Peyer's patch (tissue), 4 donors: ENCODE data around the gene PCMT1. TPM values are rescaled to one million over a fixed set of nuclear protein-coding genes. Genes with fewer than 3 reads are reported as not detected.

ENCODE experiments used
- DNase-seq, 3 donors: peaks; one replicate each; pipeline ENCODE4 v3.0.0-alpha.2; 2017 to 2019
- H3K27ac ChIP-seq, 4 donors: fragments of 200-600 bp; sonication (generic); one replicate each; pipeline ENCODE4 v1.5.1; 2016 to 2019
- H3K27me3 ChIP-seq, 2 donors: fragments of 200-600 bp; sonication (generic); one replicate each; pipeline ENCODE4 v1.5.1; 2019
- H3K36me3 ChIP-seq, 3 donors: fragments of 200-600 bp; sonication (generic); one replicate each; pipeline ENCODE4 v1.5.1; 2016 to 2019
- H3K4me1 ChIP-seq, 4 donors: fragments of 200-600 bp; sonication (generic); one replicate each; pipeline ENCODE4 v1.5.1; 2016 to 2019
- H3K4me3 ChIP-seq, 4 donors: fragments of 200-600 bp; sonication (generic); 1 replicate in 3 of 4; 2 replicates in 1 of 4; pipeline ENCODE4 v1.5.1; 2016 to 2019; ENCODE audit warnings: mild to moderate bottlenecking in 1 of 4
- H3K9me3 ChIP-seq, 4 donors: fragments of 200-600 bp; sonication (generic); one replicate each; pipeline ENCODE4 v1.5.1; 2016 to 2019; ENCODE audit warnings: mild to moderate bottlenecking in 1 of 4
- POLR2A ChIP-seq, 2 donors: fragments of 450-650 bp; IDR thresholded peaks; one replicate each; pipeline ENCODE4 v1.5.1; 2017; ENCODE audit warnings: antibody characterized with exemption in 2 of 2, mild to moderate bottlenecking in 2 of 2, moderate library complexity in 2 of 2
- total RNA-seq, 4 donors: library from RNA; depleted of rRNA; stranded (reverse); fragments of >200 nt; gene quantifications; one replicate each; pipeline ENCODE4 v1.1.0, GENCODE V29; 2016
- TF ChIP-seq, protein P1 (sequence below), 6 experiments: fragments of 450-650 bp in 4 of 6; fragments of 200-600 bp in 2 of 6; sonication (generic) in 1 of 6; IDR thresholded peaks; one replicate each; pipeline ENCODE4 v1.5.1; 2017 to 2019; ENCODE audit warnings: antibody characterized with exemption in 6 of 6, mild to moderate bottlenecking in 3 of 6, moderate library complexity in 1 of 6

The PCMT1 gene
- total RNA-seq, 4 donors from 2014 or later: 39.4 to 52.0 (median 44.9) TPM

DNA sequence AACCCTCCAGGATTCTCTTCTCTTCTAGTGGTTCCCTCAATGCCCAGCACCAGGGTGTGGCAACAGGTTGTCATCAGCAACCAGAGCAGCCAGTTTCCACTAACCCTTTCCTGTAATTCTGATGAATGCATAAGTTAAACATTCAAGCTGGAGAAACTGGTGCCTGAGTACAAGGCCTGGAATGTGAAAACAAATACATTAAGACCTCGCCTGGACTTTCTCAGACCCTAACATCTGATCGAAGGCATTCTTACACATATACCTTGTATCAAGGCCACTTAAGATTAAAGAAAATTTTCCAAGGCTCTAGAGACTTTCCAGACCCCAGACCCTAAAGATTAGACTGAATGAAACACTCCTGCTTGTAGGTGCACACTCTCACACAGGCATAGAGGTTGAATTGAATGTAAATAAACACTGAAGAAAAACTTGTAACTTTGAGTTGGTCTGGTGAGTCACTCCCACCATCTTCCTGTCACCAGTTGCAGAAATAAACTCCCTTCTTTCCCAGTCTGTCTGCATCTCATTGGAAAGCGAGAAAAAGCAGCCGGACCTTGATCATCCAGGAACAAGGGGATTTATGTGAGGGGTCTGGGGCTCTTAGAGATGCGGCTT, 105.6 kb downstream of the PCMT1 start:
- Histone ChIP-seq H3K4me1 (peaks cover 0 to 4% (median 0%) of the 10 kb centered on the region in 4 donors), H3K27me3 (no peaks in the 10 kb centered on the region), H3K9me3 (no peaks in the 10 kb centered on the region), H3K27ac (no peak overlapping the region), H3K36me3 (no peaks in the 10 kb centered on the region), H3K4me3 (no peak overlapping the region)
- no peak for DNase-seq
- TF ChIP-seq, protein P1, sequence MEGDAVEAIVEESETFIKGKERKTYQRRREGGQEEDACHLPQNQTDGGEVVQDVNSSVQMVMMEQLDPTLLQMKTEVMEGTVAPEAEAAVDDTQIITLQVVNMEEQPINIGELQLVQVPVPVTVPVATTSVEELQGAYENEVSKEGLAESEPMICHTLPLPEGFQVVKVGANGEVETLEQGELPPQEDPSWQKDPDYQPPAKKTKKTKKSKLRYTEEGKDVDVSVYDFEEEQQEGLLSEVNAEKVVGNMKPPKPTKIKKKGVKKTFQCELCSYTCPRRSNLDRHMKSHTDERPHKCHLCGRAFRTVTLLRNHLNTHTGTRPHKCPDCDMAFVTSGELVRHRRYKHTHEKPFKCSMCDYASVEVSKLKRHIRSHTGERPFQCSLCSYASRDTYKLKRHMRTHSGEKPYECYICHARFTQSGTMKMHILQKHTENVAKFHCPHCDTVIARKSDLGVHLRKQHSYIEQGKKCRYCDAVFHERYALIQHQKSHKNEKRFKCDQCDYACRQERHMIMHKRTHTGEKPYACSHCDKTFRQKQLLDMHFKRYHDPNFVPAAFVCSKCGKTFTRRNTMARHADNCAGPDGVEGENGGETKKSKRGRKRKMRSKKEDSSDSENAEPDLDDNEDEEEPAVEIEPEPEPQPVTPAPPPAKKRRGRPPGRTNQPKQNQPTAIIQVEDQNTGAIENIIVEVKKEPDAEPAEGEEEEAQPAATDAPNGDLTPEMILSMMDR (IDR thresholded peaks at IDR 0.05): no peak
- no peak for TF ChIP-seq POLR2A (IDR thresholded peaks at IDR 0.05)

DNA sequence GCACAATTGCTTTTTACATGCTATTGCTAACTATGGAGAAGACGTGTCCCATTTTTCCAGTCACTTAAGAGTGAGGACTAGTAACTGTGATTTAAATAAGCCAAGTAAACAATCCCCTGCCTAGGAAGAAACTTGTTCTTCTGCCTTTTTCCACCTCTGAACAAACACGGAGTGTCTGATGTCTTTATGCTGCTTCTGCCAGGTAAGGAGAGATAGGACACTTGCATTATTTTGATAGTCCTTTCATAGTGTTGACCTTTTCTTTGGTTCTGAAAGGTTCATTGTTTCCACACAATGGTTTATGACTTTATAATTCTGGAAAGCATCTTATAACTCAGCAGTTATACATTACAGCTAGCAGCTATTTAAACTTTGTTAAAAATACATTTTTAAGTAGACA, 106.2 kb downstream of the PCMT1 start:
- TF ChIP-seq, protein P1 (IDR thresholded peaks at IDR 0.05): no peak
- no peak for TF ChIP-seq POLR2A (IDR thresholded peaks at IDR 0.05)
- H3K27ac ChIP-seq: no peak overlapping the region

GRCh38 chr6:149856256-149856994, 106.9 kb downstream of the PCMT1 start:
- H3K27me3 ChIP-seq: no peaks in the 10 kb centered on the region
- H3K36me3 ChIP-seq: no peaks in the 10 kb centered on the region
- H3K27ac ChIP-seq: no peak overlapping the region
- TF ChIP-seq POLR2A (IDR thresholded peaks at IDR 0.05): no peak
- TF ChIP-seq, protein P1 (IDR thresholded peaks at IDR 0.05): no peak
- no peak overlapping the region for H3K4me3 ChIP-seq
- DNase-seq: no peak
- H3K4me1 ChIP-seq: peaks cover 0 to 4% (median 0%) of the 10 kb centered on the region in 4 donors
- H3K9me3 ChIP-seq: no peaks in the 10 kb centered on the region

More for the DNA sequence above, 106.2 kb downstream of the PCMT1 start:
- Histone ChIP-seq H3K36me3 (no peaks in the 10 kb centered on the region), H3K4me1 (peaks cover 0 to 4% (median 0%) of the 10 kb centered on the region in 4 donors), H3K27me3 (no peaks in the 10 kb centered on the region), H3K4me3 (no peak overlapping the region), H3K9me3 (no peaks in the 10 kb centered on the region)
- no peak for DNase-seq

- DNase-seq: no peak
- Histone ChIP-seq H3K4me1 (peaks cover 0 to 9% (median 2%) of the 10 kb centered on the region in 4 donors), H3K27ac (no peak overlapping the region), H3K36me3 (no peaks in the 10 kb centered on the region), H3K27me3 (no peaks in the 10 kb centered on the region), H3K4me3 (no peak overlapping the region), H3K9me3 (no peaks in the 10 kb centered on the region)
- no peak for TF ChIP-seq POLR2A (IDR thresholded peaks at IDR 0.05)
- TF ChIP-seq, protein P1 (IDR thresholded peaks at IDR 0.05): no peak
Measured at GRCh38 chr6:149857541-149857940, 108.0 kb downstream of the PCMT1 start.

- TF ChIP-seq, protein P1 (IDR thresholded peaks at IDR 0.05): no peak
- TF ChIP-seq POLR2A (IDR thresholded peaks at IDR 0.05): no peak
- Histone ChIP-seq H3K4me1 (peaks cover 0 to 16% (median 8%) of the 10 kb centered on the region in 4 donors), H3K27me3 (no peaks in the 10 kb centered on the region), H3K4me3 (no peak overlapping the region), H3K36me3 (no peaks in the 10 kb centered on the region), H3K9me3 (no peaks in the 10 kb centered on the region), H3K27ac (no peak overlapping the region)
- no peak for DNase-seq
Measured at GRCh38 chr6:149859368-149859767, 109.8 kb downstream of the PCMT1 start.
